ENCODE measurements around the gene AKR1B15. TPM values are rescaled to one million over a fixed set of nuclear protein-coding genes. Genes with fewer than 3 reads are reported as not detected.
"Not testable (repeated sequence)": the region's sequence is repeated elsewhere in the genome, so short reads cannot be mapped to it uniquely, and the experiment has no call there.

The AKR1B15 gene
- total RNA-seq, 4 donors from 2014 or later, result not detected

DNA sequence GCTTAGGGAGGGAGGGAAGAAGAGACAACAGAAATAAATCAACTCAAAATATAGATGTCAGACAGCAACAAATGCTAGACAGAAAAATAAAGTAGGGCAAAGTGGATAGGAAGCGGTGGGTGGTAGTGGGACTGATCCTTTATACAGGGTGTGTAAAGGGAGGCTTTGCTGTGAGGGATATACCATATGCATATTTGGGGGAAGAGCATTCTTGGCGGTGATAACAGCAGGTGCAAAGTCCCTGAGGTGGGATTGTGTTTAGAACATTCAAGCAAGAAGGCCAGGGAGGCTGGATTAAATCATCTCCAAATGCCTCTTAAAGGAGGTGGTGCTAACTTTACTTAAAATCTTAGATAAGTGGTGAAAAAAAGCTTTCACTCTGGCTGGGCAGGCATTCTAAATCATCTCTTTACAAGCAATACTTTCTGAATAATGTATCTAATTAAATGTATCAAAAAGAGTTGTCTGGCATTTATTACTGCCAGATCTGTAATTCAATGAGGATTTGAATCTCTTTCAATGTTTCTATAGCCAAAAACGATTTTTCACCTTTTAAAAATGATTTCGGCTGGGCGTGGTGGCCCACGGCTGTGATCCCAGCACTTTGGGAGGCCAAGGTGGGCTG, 9.4 kb upstream of the AKR1B15 start:
- intact Hi-C loops (cut with DNase I; ENCODE audit: low total_unique reads), result loop anchor here (10.0 kb wide), 1 partner anchor 105 kb away; no protein-coding TSS in a partner anchor
- no peaks in the 10 kb centered on the region for H3K27me3 ChIP-seq
- no peaks in the 10 kb centered on the region for H3K9me3 ChIP-seq
- no peak overlapping the region for H3K4me3 ChIP-seq
- DNase-seq, result no peak
- no peak overlapping the region for H3K27ac ChIP-seq
- no peaks in the 10 kb centered on the region for H3K36me3 ChIP-seq
- TF ChIP-seq POLR2A (IDR thresholded peaks at IDR 0.05) (no peak), CTCF (IDR thresholded peaks at IDR 0.05) (no peak)
- no peaks in the 10 kb centered on the region for H3K4me1 ChIP-seq

GRCh38 chr7:134541501-134542194, 7.3 kb upstream of the AKR1B15 start:
- H3K4me1 ChIP-seq, DNase-seq, H3K27ac ChIP-seq, H3K27me3 ChIP-seq, H3K4me3 ChIP-seq, H3K9me3 ChIP-seq, H3K36me3 ChIP-seq: not testable (repeated sequence)
- intact Hi-C loops (cut with DNase I; ENCODE audit: low total_unique reads), result loop anchor here (10.0 kb wide), 1 partner anchor 107 kb away; no protein-coding TSS in a partner anchor

GRCh38 chr7:134542195-134542771, 6.6 kb upstream of the AKR1B15 start:
- no peak for DNase-seq
- intact Hi-C loops (cut with DNase I; ENCODE audit: low total_unique reads), result loop anchor here (10.0 kb wide), 1 partner anchor 107 kb away; no protein-coding TSS in a partner anchor
- Histone ChIP-seq H3K36me3 (no peaks in the 10 kb centered on the region), H3K4me1 (no peaks in the 10 kb centered on the region), H3K9me3 (no peaks in the 10 kb centered on the region), H3K27me3 (no peaks in the 10 kb centered on the region), H3K27ac (no peak overlapping the region), H3K4me3 (no peak overlapping the region)
- TF ChIP-seq CTCF (IDR thresholded peaks at IDR 0.05) (no peak), POLR2A (IDR thresholded peaks at IDR 0.05) (no peak)

GRCh38 chr7:134545380-134545779, 3.5 kb upstream of the AKR1B15 start:
- H3K4me1 ChIP-seq, result no peaks in the 10 kb centered on the region
- no peaks in the 10 kb centered on the region for H3K9me3 ChIP-seq
- H3K27ac ChIP-seq, result no peak overlapping the region
- H3K36me3 ChIP-seq, result no peaks in the 10 kb centered on the region
- no peak for DNase-seq
- no peaks in the 10 kb centered on the region for H3K27me3 ChIP-seq
- TF ChIP-seq CTCF (IDR thresholded peaks at IDR 0.05) (no peak), POLR2A (IDR thresholded peaks at IDR 0.05) (no peak)
- no peak overlapping the region for H3K4me3 ChIP-seq
- intact Hi-C loops (cut with DNase I; ENCODE audit: low total_unique reads), result loop anchor here (10.0 kb wide), 1 partner anchor 111 kb away; no protein-coding TSS in a partner anchor

DNA sequence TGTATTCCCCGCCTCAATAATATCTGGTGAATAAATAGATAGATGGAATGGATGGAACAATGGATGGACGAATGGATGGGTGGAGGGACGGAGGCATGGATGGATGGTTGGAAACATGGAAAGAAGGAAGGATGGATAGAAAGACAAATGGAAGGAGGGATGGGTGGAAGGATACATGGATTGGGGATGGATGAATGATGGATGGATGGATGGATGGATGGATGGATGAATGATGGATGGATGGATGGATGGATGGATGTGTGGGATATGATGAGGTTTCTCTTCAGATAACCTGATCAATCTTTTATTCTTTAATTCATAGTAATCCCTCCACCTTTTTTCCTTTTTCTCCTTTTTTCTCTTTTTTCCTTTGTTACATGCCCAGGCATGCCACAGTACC, 3.0 kb upstream of the AKR1B15 start:
- intact Hi-C loops (cut with DNase I; ENCODE audit: low total_unique reads), result loop anchor here (10.0 kb wide), 1 partner anchor 111 kb away; no protein-coding TSS in a partner anchor
- Histone ChIP-seq H3K9me3 (no peaks in the 10 kb centered on the region), H3K27me3 (no peaks in the 10 kb centered on the region), H3K36me3 (no peaks in the 10 kb centered on the region), H3K27ac (no peak overlapping the region), H3K4me3 (no peak overlapping the region), H3K4me1 (no peaks in the 10 kb centered on the region)
- DNase-seq, result no peak
- TF ChIP-seq CTCF (IDR thresholded peaks at IDR 0.05) (no peak), POLR2A (IDR thresholded peaks at IDR 0.05) (no peak)

All from uterus (tissue), 4 donors.